Neural crest cell (in vitro differentiated cells): ENCODE results near the gene OTUB2. TPM values are rescaled to one million over a fixed set of nuclear protein-coding genes. Genes with fewer than 3 reads are reported as not detected.

Experiments used
- DNase-seq: peaks from one replicate; pipeline ENCODE4 v3.0.0; 2021; ENCODE audit warnings: low read depth, mixed read lengths, low spot score
- H3K27ac Mint-ChIP-seq: one replicate; pipeline ENCODE4 v1.8.0; 2021; ENCODE audit warnings: mild to moderate bottlenecking, mixed read lengths; ENCODE audit not compliant: unreplicated experiment
- H3K27me3 Mint-ChIP-seq: 2 replicates; pipeline ENCODE4 v1.8.0; 2021; ENCODE audit warnings: low read depth, mild to moderate bottlenecking, mixed read lengths
- H3K36me3 Mint-ChIP-seq: 2 replicates; pipeline ENCODE4 v1.8.0; 2021; ENCODE audit warnings: low read depth, mild to moderate bottlenecking, mixed read lengths
- H3K4me1 Mint-ChIP-seq: 2 replicates; pipeline ENCODE4 v1.8.0; 2021; ENCODE audit warnings: mixed read lengths
- H3K4me3 Mint-ChIP-seq: one replicate; pipeline ENCODE4 v1.8.0; 2021; ENCODE audit warnings: mild to moderate bottlenecking, mixed read lengths
- H3K9me3 Mint-ChIP-seq: 2 replicates; pipeline ENCODE4 v1.8.0; 2021; ENCODE audit warnings: mixed read lengths
- total RNA-seq: library from RNA; stranded (reverse); gene quantifications from 2 replicates; pipeline ENCODE4 v1.2.1, GENCODE V29; 2021
- TF ChIP-seq, protein P1 (sequence below): fragments of 200-600 bp; sonication (generic); conservative IDR thresholded peaks from 2 replicates; pipeline ENCODE4 v1.5.0; 2021; ENCODE audit warnings: antibody characterized with exemption, mild to moderate bottlenecking

The OTUB2 gene
- total RNA-seq, 1 donor from 2014 or later, result 4.4 TPM

DNA sequence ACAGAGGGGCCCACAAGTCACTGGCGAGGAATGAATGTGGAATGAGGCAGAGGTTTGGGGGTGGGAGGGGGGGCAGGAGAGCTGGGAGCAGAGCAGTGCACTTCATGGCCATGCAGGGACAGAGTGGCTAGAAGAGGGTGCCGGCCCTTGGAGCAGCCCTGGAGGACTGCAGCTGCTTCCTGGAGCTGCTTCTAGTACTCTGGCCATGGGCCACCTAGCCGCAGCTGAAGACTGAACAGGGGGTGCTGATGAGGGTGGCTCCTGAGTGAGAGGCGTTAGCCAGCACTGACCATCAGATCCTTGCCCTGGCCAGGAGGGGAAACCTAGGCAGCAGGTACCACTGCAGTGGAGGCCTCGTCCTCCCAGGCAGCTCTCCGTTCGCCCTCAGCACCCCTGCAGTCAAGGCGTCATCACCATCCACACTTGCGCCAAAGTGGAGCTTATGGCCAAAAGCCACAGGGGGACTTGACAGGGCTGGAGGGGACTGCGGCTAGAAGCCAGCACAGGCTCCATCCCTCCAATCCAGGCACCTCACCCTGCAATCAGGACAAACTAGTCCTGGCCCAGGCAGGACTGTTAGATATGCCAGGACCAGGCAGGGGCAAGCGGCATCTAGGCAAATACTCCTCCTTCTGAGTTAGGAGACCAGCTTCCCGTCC is 16.4 kb downstream of the OTUB2 start:
- Mint-ChIP-seq H3K9me3 (no peaks in the 10 kb centered on the region), H3K27ac (no peak overlapping the region), H3K4me3 (no peak overlapping the region), H3K4me1 (peaks cover 4% of the 10 kb centered on the region), H3K36me3 (no peaks in the 10 kb centered on the region), H3K27me3 (no peaks in the 10 kb centered on the region)
- TF ChIP-seq, protein P1, sequence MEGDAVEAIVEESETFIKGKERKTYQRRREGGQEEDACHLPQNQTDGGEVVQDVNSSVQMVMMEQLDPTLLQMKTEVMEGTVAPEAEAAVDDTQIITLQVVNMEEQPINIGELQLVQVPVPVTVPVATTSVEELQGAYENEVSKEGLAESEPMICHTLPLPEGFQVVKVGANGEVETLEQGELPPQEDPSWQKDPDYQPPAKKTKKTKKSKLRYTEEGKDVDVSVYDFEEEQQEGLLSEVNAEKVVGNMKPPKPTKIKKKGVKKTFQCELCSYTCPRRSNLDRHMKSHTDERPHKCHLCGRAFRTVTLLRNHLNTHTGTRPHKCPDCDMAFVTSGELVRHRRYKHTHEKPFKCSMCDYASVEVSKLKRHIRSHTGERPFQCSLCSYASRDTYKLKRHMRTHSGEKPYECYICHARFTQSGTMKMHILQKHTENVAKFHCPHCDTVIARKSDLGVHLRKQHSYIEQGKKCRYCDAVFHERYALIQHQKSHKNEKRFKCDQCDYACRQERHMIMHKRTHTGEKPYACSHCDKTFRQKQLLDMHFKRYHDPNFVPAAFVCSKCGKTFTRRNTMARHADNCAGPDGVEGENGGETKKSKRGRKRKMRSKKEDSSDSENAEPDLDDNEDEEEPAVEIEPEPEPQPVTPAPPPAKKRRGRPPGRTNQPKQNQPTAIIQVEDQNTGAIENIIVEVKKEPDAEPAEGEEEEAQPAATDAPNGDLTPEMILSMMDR, result no peak
- DNase-seq, result no peak

DNA sequence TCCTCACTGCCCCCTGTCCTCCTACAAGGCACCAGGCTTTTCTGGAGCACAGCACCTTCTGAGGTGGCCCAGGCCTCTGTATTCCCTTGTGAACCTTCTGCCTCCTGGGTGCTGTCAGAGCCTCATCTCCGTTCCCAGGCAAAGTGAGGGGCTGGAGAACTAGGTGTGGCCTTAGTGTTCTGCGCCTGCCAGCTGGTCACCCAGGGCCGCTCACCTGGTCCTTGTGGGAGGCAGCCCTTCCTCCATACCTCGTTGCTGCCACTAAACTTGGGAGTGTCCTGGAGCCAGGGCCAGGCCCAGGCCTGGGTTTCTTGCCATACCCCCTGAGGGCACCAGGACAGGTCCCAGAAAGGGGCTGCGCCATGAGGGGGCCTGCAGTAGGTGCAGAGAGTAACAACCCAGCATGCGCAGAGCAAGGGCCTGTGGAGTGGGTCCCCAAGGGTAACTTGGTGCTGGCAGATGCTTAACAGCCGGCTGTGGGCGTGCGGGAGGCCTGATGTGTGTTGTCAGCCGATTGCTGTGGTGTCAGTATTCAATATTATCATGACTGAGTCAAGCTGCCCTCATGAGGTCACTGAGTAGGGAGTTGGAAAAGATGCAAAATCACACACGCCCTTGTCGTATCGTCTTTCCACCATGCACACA is 17.1 kb downstream of the OTUB2 start:
- no peak overlapping the region for H3K4me3 Mint-ChIP-seq
- no peaks in the 10 kb centered on the region for H3K36me3 Mint-ChIP-seq
- H3K9me3 Mint-ChIP-seq, result no peaks in the 10 kb centered on the region
- DNase-seq, result no peak
- TF ChIP-seq, protein P1, result no peak
- no peaks in the 10 kb centered on the region for H3K27me3 Mint-ChIP-seq
- H3K4me1 Mint-ChIP-seq, result peaks cover 4% of the 10 kb centered on the region
- no peak overlapping the region for H3K27ac Mint-ChIP-seq

DNA sequence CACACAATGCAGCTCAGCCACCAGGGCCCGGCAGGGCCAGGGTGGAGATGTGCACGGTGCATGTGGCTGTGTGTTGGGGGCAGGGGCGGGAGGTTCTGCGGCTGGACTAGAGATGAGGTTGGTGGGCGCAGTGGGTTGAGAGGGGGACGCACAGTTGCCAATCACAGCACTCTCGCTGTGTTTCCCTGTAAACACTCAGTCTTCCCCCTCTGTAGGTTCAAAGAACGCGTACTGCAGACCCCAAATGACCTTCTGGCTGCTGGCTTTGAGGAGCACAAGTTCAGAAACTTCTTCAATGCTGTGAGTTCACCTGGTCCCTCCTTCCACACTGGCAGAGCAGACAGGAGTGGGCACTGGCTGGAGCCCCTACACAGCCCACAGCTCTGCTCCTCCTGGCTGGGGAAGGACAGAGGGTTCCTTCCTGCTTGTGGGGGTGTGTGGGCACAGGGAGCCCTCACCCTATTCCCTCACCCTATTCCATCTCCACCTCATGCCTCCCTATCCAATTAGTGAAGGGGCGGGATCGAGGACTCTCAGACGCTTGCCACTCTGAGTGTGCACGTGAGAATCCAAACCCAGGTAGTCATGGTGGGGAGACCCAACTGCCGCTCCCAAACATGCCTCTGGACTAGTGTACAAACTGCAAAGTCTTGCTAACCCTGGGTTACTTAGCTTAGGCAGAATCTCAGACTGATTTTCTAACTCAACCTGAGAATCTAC is 17.8 kb downstream of the OTUB2 start:
- Mint-ChIP-seq H3K27ac (peak overlapping the region; percentile 89), H3K4me3 (no peak overlapping the region), H3K27me3 (no peaks in the 10 kb centered on the region), H3K36me3 (no peaks in the 10 kb centered on the region), H3K9me3 (no peaks in the 10 kb centered on the region), H3K4me1 (peaks cover 4% of the 10 kb centered on the region)
- TF ChIP-seq, protein P1, result no peak
- DNase-seq, result no peak

DNA sequence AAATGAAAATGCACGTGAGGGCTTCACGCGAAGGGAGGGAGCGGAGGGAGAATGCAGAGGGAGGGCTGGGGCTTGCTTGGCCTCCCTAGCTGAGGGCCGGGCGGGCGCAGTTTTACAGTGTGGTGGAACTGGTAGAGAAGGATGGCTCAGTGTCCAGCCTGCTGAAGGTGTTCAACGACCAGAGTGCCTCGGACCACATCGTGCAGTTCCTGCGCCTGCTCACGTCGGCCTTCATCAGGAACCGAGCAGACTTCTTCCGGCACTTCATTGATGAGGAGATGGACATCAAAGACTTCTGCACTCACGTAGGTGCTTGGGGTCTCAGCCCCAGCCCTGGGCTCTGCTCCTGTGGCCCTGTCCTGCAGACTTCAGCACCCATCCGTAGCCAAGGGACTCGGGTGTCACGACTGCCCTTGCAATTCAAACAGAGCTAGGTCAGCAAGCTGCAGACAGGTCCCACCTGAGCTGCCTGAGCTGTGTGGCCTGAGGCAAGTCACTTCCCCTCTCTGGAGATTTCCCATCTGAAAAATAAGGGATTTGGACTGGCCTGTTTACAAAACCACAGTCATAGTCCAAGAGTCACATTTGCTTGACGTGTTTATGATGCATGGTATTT is 18.4 kb downstream of the OTUB2 start:
- H3K27me3 Mint-ChIP-seq, result no peaks in the 10 kb centered on the region
- no peak overlapping the region for H3K27ac Mint-ChIP-seq
- H3K4me1 Mint-ChIP-seq, result no peaks in the 10 kb centered on the region
- no peak for DNase-seq
- no peaks in the 10 kb centered on the region for H3K36me3 Mint-ChIP-seq
- TF ChIP-seq, protein P1, result no peak
- no peak overlapping the region for H3K4me3 Mint-ChIP-seq
- H3K9me3 Mint-ChIP-seq, result no peaks in the 10 kb centered on the region

DNA sequence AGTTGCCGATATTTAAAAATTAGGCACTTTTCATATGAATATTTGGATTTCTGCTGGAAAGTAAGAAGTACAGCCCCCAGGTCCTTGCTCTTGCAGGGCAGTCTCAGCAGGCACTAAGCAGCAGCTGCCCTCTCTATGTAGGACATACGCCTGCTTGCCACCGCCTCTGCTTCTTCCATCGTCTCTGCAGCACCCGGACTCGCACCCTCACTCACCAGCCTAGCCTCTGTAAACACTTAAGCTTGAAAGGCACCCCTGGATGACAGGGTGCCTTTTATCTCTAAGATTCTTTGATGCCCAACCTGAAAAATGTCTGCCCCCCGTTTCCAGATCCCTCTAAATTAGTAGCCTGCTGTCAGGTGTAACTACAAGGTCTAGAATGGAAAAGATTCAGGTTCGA is 19.0 kb downstream of the OTUB2 start:
- Mint-ChIP-seq H3K9me3 (no peaks in the 10 kb centered on the region), H3K4me3 (no peak overlapping the region), H3K27ac (no peak overlapping the region), H3K27me3 (no peaks in the 10 kb centered on the region), H3K4me1 (no peaks in the 10 kb centered on the region), H3K36me3 (peaks cover 3% of the 10 kb centered on the region)
- TF ChIP-seq, protein P1, result no peak
- DNase-seq, result no peak
